Astrocyte of the cerebellum (primary cell): Measurements from ENCODE around the gene VPS9D1.

Experiments used
- DNase-seq: peaks from one replicate; pipeline ENCODE4 v3.0.0-alpha.2; 2011; ENCODE audit warnings: low read depth
- H3K4me3 ChIP-seq: 2 replicates; pipeline ENCODE4 v1.5.1; 2011; ENCODE audit warnings: mild to moderate bottlenecking, low read depth, low read length, moderate library complexity
- CTCF ChIP-seq: IDR thresholded peaks from 2 replicates; pipeline ENCODE4 v1.5.1; 2012; ENCODE audit warnings: low read length, low read depth, moderate library complexity, mild to moderate bottlenecking; ENCODE audit errors: missing control alignments
- in situ Hi-C: cut with HindIII; loops from 2 replicates; pipeline ENCODE4 v1.10.0; 2017; ENCODE audit warnings: low sequenced_read_pairs

VPS9D1 gene

GRCh38 chr16:89759746-89760340 lies 39.1 kb upstream of the VPS9D1 start:
- in situ Hi-C loops = no loop called here
- no peak for TF ChIP-seq CTCF
- DNase-seq = no peak
- no peak overlapping the region for H3K4me3 ChIP-seq

- DNase-seq = no peak
- TF ChIP-seq CTCF = no peak
- in situ Hi-C loops = no loop called here
- H3K4me3 ChIP-seq = no peak overlapping the region
Measured at GRCh38 chr16:89749637-89750036, 28.9 kb upstream of the VPS9D1 start.

GRCh38 chr16:89748921-89749320 lies 28.2 kb upstream of the VPS9D1 start:
- no peak for DNase-seq
- no peak for TF ChIP-seq CTCF
- no peak overlapping the region for H3K4me3 ChIP-seq
- in situ Hi-C loops = no loop called here

- in situ Hi-C loops = no loop called here
- no peak for TF ChIP-seq CTCF
Measured at GRCh38 chr16:89748076-89748475, 27.4 kb upstream of the VPS9D1 start.

GRCh38 chr16:89746043-89746442 lies 25.3 kb upstream of the VPS9D1 start:
- DNase-seq = no peak
- no peak overlapping the region for H3K4me3 ChIP-seq

More at GRCh38 chr16:89748076-89748475, 27.4 kb upstream of the VPS9D1 start:
- no peak overlapping the region for H3K4me3 ChIP-seq
- DNase-seq = no peak

GRCh38 chr16:89744813-89745212 lies 24.1 kb upstream of the VPS9D1 start:
- in situ Hi-C loops = no loop called here
- no peak for TF ChIP-seq CTCF
- no peak for DNase-seq
- H3K4me3 ChIP-seq = no peak overlapping the region

More at GRCh38 chr16:89746043-89746442, 25.3 kb upstream of the VPS9D1 start:
- no peak for TF ChIP-seq CTCF
- in situ Hi-C loops = no loop called here
